ENCODE data around the gene BOD1L2. TPM values are rescaled to one million over a fixed set of nuclear protein-coding genes. Genes with fewer than 3 reads are reported as not detected.

The BOD1L2 gene
- total RNA-seq, 2 donors from 2014 or later, result not detected

- intact Hi-C loops (cut with DNase I), result no loop called here
- Histone ChIP-seq H3K36me3 (replicated peaks in 1 of 2; ENCODE audit: insufficient read depth in 1 of 2, low read depth in 2 of 2) (no peaks in the 10 kb centered on the region), H3K9me3 (no peaks in the 10 kb centered on the region), H3K4me1 (no peaks in the 10 kb centered on the region), H3K27me3 (no peaks in the 10 kb centered on the region), H3K27ac (no peak overlapping the region), H3K4me3 (no peak overlapping the region)
- DNase-seq, result no peak
- no peak for ATAC-seq
- no peak for TF ChIP-seq CTCF (IDR thresholded peaks at IDR 0.05)
- no peak for TF ChIP-seq POLR2A (IDR thresholded peaks at IDR 0.05)
- WGBS, 2 donors, result 48 to 52% methylated on average over 6 of the region's 6 CpGs
These were observed 17.5 kb downstream of the BOD1L2 start for GRCh38 chr18:57164401-57164800.

GRCh38 chr18:57167617-57168308 lies 20.9 kb downstream of the BOD1L2 start:
- no peaks in the 10 kb centered on the region for H3K4me1 ChIP-seq
- TF ChIP-seq CTCF (IDR thresholded peaks at IDR 0.05), result no peak
- TF ChIP-seq POLR2A (IDR thresholded peaks at IDR 0.05), result no peak
- H3K27ac ChIP-seq, result no peak overlapping the region
- H3K36me3 ChIP-seq (replicated peaks in 1 of 2; ENCODE audit: insufficient read depth in 1 of 2, low read depth in 2 of 2), result no peaks in the 10 kb centered on the region
- ATAC-seq (no peak), DNase-seq (no peak)
- intact Hi-C loops (cut with DNase I), result no loop called here
- 17 to 23% methylated on average over 1 of the region's 1 CpG for WGBS, 2 donors
- H3K9me3 ChIP-seq, result no peaks in the 10 kb centered on the region
- H3K27me3 ChIP-seq, result no peaks in the 10 kb centered on the region
- no peak overlapping the region for H3K4me3 ChIP-seq

- no peak for ATAC-seq
These were observed 24.1 kb downstream of the BOD1L2 start for GRCh38 chr18:57171026-57171425.

GRCh38 chr18:57175532-57175931 lies 28.6 kb downstream of the BOD1L2 start:
- no peak for ATAC-seq
- intact Hi-C loops (cut with DNase I), result no loop called here
- WGBS, 2 donors, result 55 to 62% methylated on average over 2 of the region's 2 CpGs

More at GRCh38 chr18:57171026-57171425, 24.1 kb downstream of the BOD1L2 start:
- Histone ChIP-seq H3K4me1 (no peaks in the 10 kb centered on the region), H3K36me3 (replicated peaks in 1 of 2; ENCODE audit: insufficient read depth in 1 of 2, low read depth in 2 of 2) (no peaks in the 10 kb centered on the region), H3K9me3 (no peaks in the 10 kb centered on the region), H3K27me3 (no peaks in the 10 kb centered on the region), H3K4me3 (no peak overlapping the region), H3K27ac (no peak overlapping the region)
- no peak for DNase-seq
- TF ChIP-seq POLR2A (IDR thresholded peaks at IDR 0.05) (no peak), CTCF (IDR thresholded peaks at IDR 0.05) (no peak)
- intact Hi-C loops (cut with DNase I), result no loop called here
- WGBS, 2 donors, result 43 to 52% methylated on average over 1 of the region's 1 CpG

More at GRCh38 chr18:57175532-57175931, 28.6 kb downstream of the BOD1L2 start:
- H3K36me3 ChIP-seq (replicated peaks in 1 of 2; ENCODE audit: insufficient read depth in 1 of 2, low read depth in 2 of 2), result no peaks in the 10 kb centered on the region
- H3K27ac ChIP-seq, result no peak overlapping the region
- H3K4me3 ChIP-seq, result no peak overlapping the region
- H3K9me3 ChIP-seq, result no peaks in the 10 kb centered on the region
- no peak for TF ChIP-seq CTCF (IDR thresholded peaks at IDR 0.05)
- DNase-seq, result no peak
- H3K4me1 ChIP-seq, result no peaks in the 10 kb centered on the region
- H3K27me3 ChIP-seq, result no peaks in the 10 kb centered on the region

Data from body of pancreas (tissue), 4 donors.